Sigmoid colon (tissue), 7 donors: ENCODE data around the gene NKX2-1. TPM values are rescaled to one million over a fixed set of nuclear protein-coding genes. Genes with fewer than 3 reads are reported as not detected.

Source experiments
- DNase-seq: peaks from one replicate; pipeline ENCODE4 v3.0.0-alpha.2; 2019
- H3K27ac ChIP-seq, 4 donors: fragments of 200-600 bp; sonication (generic); one replicate each; pipeline ENCODE4 v1.5.1; 2016 to 2019; ENCODE audit warnings: mild to moderate bottlenecking in 1 of 4
- H3K27me3 ChIP-seq, 3 donors: fragments of 200-600 bp; sonication (generic); one replicate each; pipeline ENCODE4 v1.5.1; 2019; ENCODE audit warnings: mild to moderate bottlenecking in 1 of 3
- H3K36me3 ChIP-seq, 4 donors: fragments of 200-600 bp; sonication (generic); one replicate each; pipeline ENCODE4 v1.5.1; 2016 to 2019
- H3K4me1 ChIP-seq, 4 donors: fragments of 200-600 bp; sonication (generic); one replicate each; pipeline ENCODE4 v1.5.1; 2017 to 2019
- H3K4me3 ChIP-seq, 4 donors: fragments of 200-600 bp; sonication (generic); one replicate each; pipeline ENCODE4 v1.5.1; 2017 to 2019; ENCODE audit warnings: mild to moderate bottlenecking in 2 of 4, moderate library complexity in 1 of 4
- H3K9me3 ChIP-seq, 4 donors: fragments of 200-600 bp in 3 of 4; sonication (generic) in 3 of 4; one replicate each; pipeline versions ENCODE4 v1.5.1 to v1.6.1; 2013 to 2019
- EP300 ChIP-seq, 4 donors: sonication (generic); formaldehyde crosslinking; IDR thresholded peaks; one replicate each; pipeline ENCODE4 v1.6.1; 2017; ENCODE audit warnings: antibody characterized with exemption in 4 of 4
- POLR2A ChIP-seq, 2 donors: fragments of 450-650 bp; IDR thresholded peaks; one replicate each; pipeline ENCODE4 v1.6.1; 2016; ENCODE audit warnings: antibody characterized with exemption in 2 of 2, mild to moderate bottlenecking in 2 of 2, moderate library complexity in 2 of 2
- POLR2AphosphoS5 ChIP-seq, 4 donors: sonication (generic); formaldehyde crosslinking; IDR thresholded peaks; one replicate each; pipeline ENCODE4 v1.6.1; 2017; ENCODE audit warnings: antibody characterized with exemption in 4 of 4
- WGBS, 2 donors: extraction: QIAGEN DNeasy Blood & Tissue Kit; methylation state at CpG; one replicate each; pipeline ENCODE4 v1.1.7; 2013; 5-methylcytosine and 5-hydroxymethylcytosine counted together
- intact Hi-C: fragments of 100-400 bp; cut with DNase I; formaldehyde crosslinking; loops from one replicate; pipeline ENCODE4 v1.15.1; 2023
- polyA plus RNA-seq, 3 donors: library from polyadenylated mRNA; stranded (reverse); fragments of 200-250 nt; gene quantifications; one replicate each; pipeline ENCODE4 v1.2.3, GENCODE V29; 2013
- total RNA-seq, 4 donors: library from RNA; depleted of rRNA; stranded (reverse); fragments of >200 nt; gene quantifications; one replicate each; pipeline ENCODE4 v1.1.0, GENCODE V29; 2016
- TF ChIP-seq, protein P1 (sequence below), 4 experiments: fragments of 450-650 bp in 3 of 4; fragments of 200-600 bp in 1 of 4; IDR thresholded peaks; one replicate each; pipeline ENCODE4 v1.5.1; 2016 to 2019; ENCODE audit warnings: antibody characterized with exemption in 4 of 4, mild to moderate bottlenecking in 3 of 4, moderate library complexity in 2 of 4
- donor health status: healthy with polysubstance abuse.
- donor health status: Bipolar disorder and iron deficiency.
- donor health status: healthy.

The NKX2-1 gene
- total and polyA plus RNA-seq, 7 donors: not detected

DNA sequence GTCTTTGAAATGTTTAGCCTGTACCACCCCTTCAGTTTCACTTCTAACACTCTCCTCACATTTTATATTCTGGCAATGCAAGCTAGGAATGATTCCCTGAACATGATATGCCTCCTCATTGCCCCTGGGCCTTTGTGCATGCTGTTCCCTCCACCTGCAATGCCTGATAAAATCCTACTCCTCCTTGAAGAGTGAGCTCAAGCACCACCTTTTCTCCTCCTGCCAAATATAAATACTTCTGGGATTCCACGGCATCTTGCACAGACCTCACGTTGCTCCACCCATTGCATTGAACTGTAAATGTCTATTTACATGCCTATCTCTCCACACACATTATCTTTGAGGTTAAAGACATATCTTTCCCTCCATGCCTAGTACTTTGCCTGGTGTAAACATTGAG is 21.1 kb downstream of the NKX2-1 start:
- Histone ChIP-seq H3K27ac (no peak overlapping the region), H3K4me1 (peaks cover 0 to 2% (median 2%) of the 10 kb centered on the region in 4 donors), H3K4me3 (no peak overlapping the region), H3K27me3 (peaks cover 4 to 97% (median 33%) of the 10 kb centered on the region in 3 donors), H3K9me3 (no peaks in the 10 kb centered on the region), H3K36me3 (no peaks in the 10 kb centered on the region)
- intact Hi-C loops: no loop called here
- TF ChIP-seq POLR2AphosphoS5 (IDR thresholded peaks at IDR 0.05) (no peak), EP300 (IDR thresholded peaks at IDR 0.05) (no peak), POLR2A (IDR thresholded peaks at IDR 0.05) (no peak)
- TF ChIP-seq, protein P1, sequence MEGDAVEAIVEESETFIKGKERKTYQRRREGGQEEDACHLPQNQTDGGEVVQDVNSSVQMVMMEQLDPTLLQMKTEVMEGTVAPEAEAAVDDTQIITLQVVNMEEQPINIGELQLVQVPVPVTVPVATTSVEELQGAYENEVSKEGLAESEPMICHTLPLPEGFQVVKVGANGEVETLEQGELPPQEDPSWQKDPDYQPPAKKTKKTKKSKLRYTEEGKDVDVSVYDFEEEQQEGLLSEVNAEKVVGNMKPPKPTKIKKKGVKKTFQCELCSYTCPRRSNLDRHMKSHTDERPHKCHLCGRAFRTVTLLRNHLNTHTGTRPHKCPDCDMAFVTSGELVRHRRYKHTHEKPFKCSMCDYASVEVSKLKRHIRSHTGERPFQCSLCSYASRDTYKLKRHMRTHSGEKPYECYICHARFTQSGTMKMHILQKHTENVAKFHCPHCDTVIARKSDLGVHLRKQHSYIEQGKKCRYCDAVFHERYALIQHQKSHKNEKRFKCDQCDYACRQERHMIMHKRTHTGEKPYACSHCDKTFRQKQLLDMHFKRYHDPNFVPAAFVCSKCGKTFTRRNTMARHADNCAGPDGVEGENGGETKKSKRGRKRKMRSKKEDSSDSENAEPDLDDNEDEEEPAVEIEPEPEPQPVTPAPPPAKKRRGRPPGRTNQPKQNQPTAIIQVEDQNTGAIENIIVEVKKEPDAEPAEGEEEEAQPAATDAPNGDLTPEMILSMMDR (IDR thresholded peaks at IDR 0.05): no peak
- no peak for DNase-seq
- 2 to 8% methylated on average over 2 of the region's 2 CpGs for WGBS, 2 donors

DNA sequence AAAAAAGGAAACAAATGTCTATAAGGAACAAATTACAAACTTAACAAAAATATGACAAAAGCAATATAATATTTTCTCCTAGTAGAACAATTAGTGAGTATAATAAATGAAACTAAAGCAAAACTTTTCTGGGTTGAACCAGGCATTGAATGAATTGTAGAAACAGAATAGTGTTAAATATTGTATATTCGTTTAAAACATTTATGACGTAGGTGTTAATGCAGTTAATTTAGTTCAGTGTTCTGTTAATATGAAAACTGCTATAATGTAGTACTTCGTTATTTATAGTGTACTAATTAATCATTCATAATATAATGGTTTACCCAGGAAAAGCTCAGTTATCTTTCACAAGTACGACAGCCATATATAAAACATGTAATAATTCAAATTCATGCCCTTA is 23.7 kb downstream of the NKX2-1 start:
- Histone ChIP-seq H3K36me3 (no peaks in the 10 kb centered on the region), H3K4me1 (no peaks in the 10 kb centered on the region), H3K27me3 (peaks cover 0 to 93% (median 31%) of the 10 kb centered on the region in 3 donors), H3K4me3 (no peak overlapping the region), H3K9me3 (no peaks in the 10 kb centered on the region), H3K27ac (no peak overlapping the region)
- no peak for DNase-seq
- no peak for TF ChIP-seq EP300 (IDR thresholded peaks at IDR 0.05)
- no peak for TF ChIP-seq POLR2AphosphoS5 (IDR thresholded peaks at IDR 0.05)
- intact Hi-C loops: no loop called here
- 58 to 71% methylated on average over 4 of the region's 4 CpGs for WGBS, 2 donors

DNA sequence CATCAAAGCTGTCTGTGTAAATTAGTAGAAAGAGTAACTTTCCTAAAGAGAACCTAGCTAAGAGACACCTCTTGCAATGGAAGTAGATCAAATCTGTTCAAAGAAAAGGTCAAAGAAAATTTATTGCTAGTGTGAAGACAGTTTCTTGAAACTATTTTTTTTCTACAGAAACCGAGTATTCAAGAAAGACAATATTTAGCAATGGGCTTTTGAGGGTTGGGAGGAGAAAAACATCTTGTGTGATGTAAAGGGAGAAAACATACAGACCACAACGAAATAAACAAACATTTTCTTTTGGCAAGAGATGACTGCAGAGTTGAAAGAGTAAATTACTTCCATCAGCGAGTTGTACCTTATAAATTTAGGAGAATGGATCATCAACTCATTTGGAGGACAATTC is 24.4 kb downstream of the NKX2-1 start:
- Histone ChIP-seq H3K9me3 (no peaks in the 10 kb centered on the region), H3K36me3 (no peaks in the 10 kb centered on the region), H3K27ac (no peak overlapping the region), H3K4me1 (no peaks in the 10 kb centered on the region), H3K4me3 (no peak overlapping the region), H3K27me3 (peaks cover 0 to 91% (median 31%) of the 10 kb centered on the region in 3 donors)
- intact Hi-C loops: no loop called here
- WGBS, 2 donors: 9 to 14% methylated on average over 3 of the region's 3 CpGs
- TF ChIP-seq, protein P1 (IDR thresholded peaks at IDR 0.05): no peak
- no peak for TF ChIP-seq POLR2A (IDR thresholded peaks at IDR 0.05)
- DNase-seq: no peak

DNA sequence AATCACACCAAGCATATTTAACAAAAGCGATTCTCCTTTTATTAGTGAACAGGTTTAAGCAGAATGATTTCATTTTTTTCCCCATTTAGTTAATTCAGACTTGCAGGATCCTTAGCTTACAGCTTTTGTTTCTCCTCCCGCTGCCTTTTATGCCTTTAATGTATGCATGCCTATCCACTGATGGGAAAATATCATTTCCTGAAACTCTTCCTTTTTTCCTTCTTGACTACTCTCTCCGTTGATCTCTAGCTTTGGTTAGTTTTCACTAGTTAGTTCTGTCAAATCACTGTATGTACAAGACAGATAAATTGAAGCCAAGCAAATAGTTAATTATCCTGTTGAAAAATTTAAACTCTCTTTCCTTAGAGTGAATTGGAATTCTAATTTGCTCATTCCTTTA is 26.3 kb downstream of the NKX2-1 start:
- peaks cover 0 to 80% (median 24%) of the 10 kb centered on the region in 3 donors for H3K27me3 ChIP-seq
- H3K9me3 ChIP-seq: no peaks in the 10 kb centered on the region

DNA sequence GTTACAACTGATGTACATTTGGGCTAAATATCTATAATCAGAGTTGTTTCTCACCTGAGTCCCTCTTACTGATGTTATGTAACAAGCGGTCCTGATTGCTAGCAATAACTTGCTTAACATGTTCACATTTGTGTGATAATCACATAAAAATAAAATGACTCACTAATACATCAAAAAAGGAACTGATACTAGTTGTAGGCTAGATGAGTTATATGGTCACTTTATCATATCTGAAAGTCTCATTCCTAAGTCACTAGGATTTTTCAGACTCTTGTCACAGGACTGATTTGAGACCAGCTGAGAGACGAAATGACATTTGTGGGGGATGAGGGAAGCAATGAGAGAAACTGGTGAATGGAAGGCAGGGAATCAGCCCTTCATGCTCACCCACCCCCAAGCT is 34.3 kb downstream of the NKX2-1 start:
- intact Hi-C loops: no loop called here
- Histone ChIP-seq H3K4me3 (no peak overlapping the region), H3K4me1 (no peaks in the 10 kb centered on the region), H3K36me3 (no peaks in the 10 kb centered on the region), H3K27ac (no peak overlapping the region), H3K27me3 (peaks cover 0 to 26% (median 0%) of the 10 kb centered on the region in 3 donors), H3K9me3 (no peaks in the 10 kb centered on the region)
- DNase-seq: no peak
- TF ChIP-seq EP300 (IDR thresholded peaks at IDR 0.05) (no peak), POLR2A (IDR thresholded peaks at IDR 0.05) (no peak), POLR2AphosphoS5 (IDR thresholded peaks at IDR 0.05) (no peak)
- TF ChIP-seq, protein P1 (IDR thresholded peaks at IDR 0.05): no peak
- WGBS, 2 donors: 72 to 83% methylated on average over 2 of the region's 2 CpGs

More for the DNA sequence above, 26.3 kb downstream of the NKX2-1 start:
- Histone ChIP-seq H3K36me3 (no peaks in the 10 kb centered on the region), H3K4me1 (no peaks in the 10 kb centered on the region), H3K27ac (no peak overlapping the region), H3K4me3 (no peak overlapping the region)
- TF ChIP-seq, protein P1 (IDR thresholded peaks at IDR 0.05): no peak
- TF ChIP-seq POLR2AphosphoS5 (IDR thresholded peaks at IDR 0.05) (no peak), POLR2A (IDR thresholded peaks at IDR 0.05) (no peak), EP300 (IDR thresholded peaks at IDR 0.05) (no peak)
- no peak for DNase-seq
- WGBS, 2 donors: 26 to 27% methylated on average over 3 of the region's 3 CpGs
- intact Hi-C loops: no loop called here
